Epithelial cell of proximal tubule (primary cell): ENCODE results near the gene HDC. TPM values are rescaled to one million over a fixed set of nuclear protein-coding genes. Genes with fewer than 3 reads are reported as not detected.

Source experiments
- DNase-seq: peaks from one replicate; pipeline ENCODE4 v3.0.0-alpha.2; 2011; ENCODE audit warnings: low read depth
- H3K4me3 ChIP-seq: 2 replicates; pipeline ENCODE4 v1.5.1; 2011; ENCODE audit warnings: low read depth, mild to moderate bottlenecking, low read length
- CTCF ChIP-seq: conservative IDR thresholded peaks from 2 replicates; pipeline ENCODE4 v1.5.1; 2012; ENCODE audit warnings: low read depth, mild to moderate bottlenecking, low read length
- total RNA-seq: library from RNA; depleted of rRNA; stranded (reverse); fragments of >200 nt; gene quantifications from 2 replicates; pipeline ENCODE4 v1.2.3, GENCODE V29; 2015

The HDC gene
- total RNA-seq, 1 donor from 2014 or later = not detected

DNA sequence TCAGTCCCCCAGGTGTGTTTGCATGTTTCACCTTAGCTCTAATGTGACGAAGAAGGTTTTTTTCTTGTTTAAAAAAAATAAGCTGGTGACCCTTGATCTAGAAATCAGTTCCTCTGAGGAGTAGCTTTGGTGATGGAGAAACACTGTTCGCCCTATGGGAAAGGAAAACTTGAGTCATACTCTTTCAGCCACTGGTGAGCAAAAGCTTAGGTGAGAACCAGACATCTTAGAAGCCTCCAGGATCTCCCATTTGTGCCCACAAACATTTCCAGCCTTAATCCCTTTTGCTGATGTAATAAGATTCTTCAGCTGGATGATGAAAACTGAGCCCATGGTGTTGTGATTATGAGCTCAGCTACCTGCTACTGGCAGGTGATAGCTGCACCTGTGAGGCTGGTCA is 45.7 kb downstream of the HDC start:
- DNase-seq = no peak
- TF ChIP-seq CTCF = no peak
- H3K4me3 ChIP-seq = no peak overlapping the region

- H3K4me3 ChIP-seq = no peak overlapping the region
- TF ChIP-seq CTCF = no peak
Measured at GRCh38 chr15:50218691-50219090, 46.8 kb downstream of the HDC start.

GRCh38 chr15:50218291-50218690 is 47.2 kb downstream of the HDC start:
- no peak for TF ChIP-seq CTCF
- DNase-seq = no peak
- H3K4me3 ChIP-seq = no peak overlapping the region

More at GRCh38 chr15:50218691-50219090, 46.8 kb downstream of the HDC start:
- DNase-seq = no peak

GRCh38 chr15:50210462-50211157 is 54.9 kb downstream of the HDC start:
- H3K4me3 ChIP-seq = no peak overlapping the region
- TF ChIP-seq CTCF = no peak
- DNase-seq = no peak

DNA sequence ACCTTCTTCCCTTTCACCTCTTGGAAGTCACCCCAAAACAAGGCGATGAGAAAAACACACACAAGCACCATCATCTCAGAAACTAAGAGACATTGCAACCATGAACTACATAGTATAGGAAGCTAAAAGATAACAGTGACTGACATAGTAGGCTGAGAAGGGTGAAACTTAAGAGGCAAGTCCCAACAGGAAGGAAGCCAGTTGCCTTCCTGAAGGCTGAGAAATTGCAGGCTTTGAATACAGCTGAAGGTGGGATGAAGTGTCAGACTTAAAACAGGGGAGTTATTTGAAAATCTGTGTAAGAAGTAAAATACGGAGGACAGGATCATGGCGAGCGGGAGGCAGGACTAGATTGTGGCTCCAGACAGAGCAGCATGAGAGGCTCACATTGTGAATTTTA is 55.7 kb downstream of the HDC start:
- no peak for DNase-seq
- no peak overlapping the region for H3K4me3 ChIP-seq
- no peak for TF ChIP-seq CTCF

- TF ChIP-seq CTCF = no peak
- DNase-seq = no peak
- no peak overlapping the region for H3K4me3 ChIP-seq
Measured at GRCh38 chr15:50206020-50206419, 59.5 kb downstream of the HDC start.

- DNase-seq = no peak
- no peak for TF ChIP-seq CTCF
Measured at GRCh38 chr15:50202003-50202402, 63.5 kb downstream of the HDC start.

More at GRCh38 chr15:50202003-50202402, 63.5 kb downstream of the HDC start:
- no peak overlapping the region for H3K4me3 ChIP-seq
